DMS79 (cell line): ENCODE results near the gene PPP2R5D.

Source experiments
- DNase-seq: peaks from one replicate; lab custom pipeline; 2025; lab: John Stamatoyannopoulos, UW

The PPP2R5D gene

GRCh38 chr6:42963855-42964605, 20.3 kb upstream of the PPP2R5D start:
- no peak for DNase-seq

GRCh38 chr6:42966571-42966970, 17.8 kb upstream of the PPP2R5D start:
- no peak for DNase-seq

GRCh38 chr6:42967228-42967627, 17.1 kb upstream of the PPP2R5D start:
- no peak for DNase-seq

DNA sequence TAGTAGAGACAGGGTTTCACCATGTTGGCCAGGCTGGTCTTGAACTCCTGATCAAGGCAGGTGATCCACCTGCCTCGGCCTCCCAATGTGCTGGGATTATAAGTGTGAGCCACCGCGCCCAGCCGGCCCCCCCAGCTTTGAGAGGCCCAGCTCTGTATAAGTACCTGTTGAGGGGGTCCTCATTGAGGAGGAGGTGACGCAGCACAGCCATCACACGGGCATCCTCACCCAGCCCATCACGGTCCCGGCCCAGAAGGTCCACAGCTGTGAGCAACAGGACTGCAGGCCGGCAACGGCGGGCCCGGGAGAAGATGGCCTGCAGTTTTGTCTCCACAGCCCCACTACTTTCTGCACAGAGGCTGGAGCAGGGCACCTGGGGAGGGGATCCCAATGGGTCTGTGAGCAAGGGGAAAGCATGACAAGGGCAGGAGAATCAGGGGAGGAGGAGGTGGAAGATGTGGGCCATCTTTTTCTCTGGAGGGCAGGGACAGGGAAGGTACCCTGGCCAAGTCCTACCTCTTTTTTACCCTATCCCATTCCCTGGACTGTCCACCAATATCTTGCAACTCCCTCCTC, 16.2 kb upstream of the PPP2R5D start:
- no peak for DNase-seq

- DNase-seq: no peak
Observed at GRCh38 chr6:42968783-42969182, 15.6 kb upstream of the PPP2R5D start.

GRCh38 chr6:42969431-42969830, 14.9 kb upstream of the PPP2R5D start:
- DNase-seq: no peak

DNA sequence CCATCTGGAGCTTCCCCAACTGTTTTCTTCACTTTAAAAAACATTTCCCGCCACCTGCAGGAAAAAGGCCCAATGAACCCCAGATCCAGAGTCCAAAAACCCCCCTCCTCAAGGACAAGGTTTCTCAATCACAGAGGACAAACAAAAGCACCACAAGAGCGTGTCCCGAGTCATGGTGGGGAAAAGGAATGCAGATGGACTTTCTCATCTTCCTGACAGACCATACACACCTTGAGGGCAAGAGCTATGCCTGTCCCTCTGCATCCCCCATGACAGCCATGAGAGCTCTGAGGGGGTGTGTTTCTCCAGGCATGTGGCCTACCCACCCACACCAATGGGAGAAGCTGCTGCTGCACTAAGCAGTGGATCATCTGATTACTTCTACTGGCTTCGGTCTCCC, 14.4 kb upstream of the PPP2R5D start:
- no peak for DNase-seq

GRCh38 chr6:42970871-42971612, 13.3 kb upstream of the PPP2R5D start:
- no peak for DNase-seq

GRCh38 chr6:42971746-42972327, 12.5 kb upstream of the PPP2R5D start:
- no peak for DNase-seq

DNA sequence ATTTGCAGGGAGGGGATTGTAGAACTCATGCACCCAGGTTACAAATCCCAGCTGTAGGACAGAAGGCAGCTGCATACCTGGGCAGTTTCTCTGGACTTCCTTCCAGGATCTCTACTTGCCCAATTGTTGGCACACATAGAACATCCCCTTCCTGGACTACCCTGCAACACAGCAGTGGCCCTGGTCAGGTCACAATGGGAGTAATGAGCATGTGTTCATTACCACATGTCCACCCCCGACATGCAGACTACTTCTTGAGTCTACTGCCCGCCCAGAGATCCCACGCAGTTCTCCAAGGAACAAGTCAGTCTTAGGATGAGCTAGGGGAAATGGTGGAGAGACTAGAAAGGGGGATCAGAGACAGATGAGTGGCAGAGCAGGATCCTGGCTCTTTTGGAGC, 10.4 kb upstream of the PPP2R5D start:
- no peak for DNase-seq

GRCh38 chr6:42974919-42975505, 9.4 kb upstream of the PPP2R5D start:
- DNase-seq: peak; percentile 68

DNA sequence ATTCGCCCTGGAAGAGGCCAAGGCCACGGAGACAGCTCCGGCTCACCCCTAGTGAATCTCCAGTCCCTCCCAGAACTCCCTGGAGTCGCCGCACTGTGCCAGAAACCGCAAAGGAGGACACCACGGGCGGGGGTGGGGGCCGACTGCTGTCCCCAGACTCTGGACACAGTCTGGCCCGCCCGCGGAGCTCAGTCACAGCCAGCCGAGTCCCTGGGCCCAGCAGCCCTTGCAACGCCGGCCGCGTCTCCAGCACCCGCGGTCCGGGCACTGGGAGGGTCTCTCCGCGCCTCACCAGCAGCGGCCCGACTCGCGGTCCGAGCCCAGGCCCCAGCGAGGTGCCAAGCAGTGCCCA, 5.9 kb upstream of the PPP2R5D start:
- DNase-seq: no peak

GRCh38 chr6:42978839-42979522, 5.4 kb upstream of the PPP2R5D start, which contains the start of gene PEX6:
Gene PEX6, minus strand, starts transcription at chr6:42979181. Its CDS starts 31 bp downstream, at chr6:42979150.
- peak; percentile 87 for DNase-seq

DNA sequence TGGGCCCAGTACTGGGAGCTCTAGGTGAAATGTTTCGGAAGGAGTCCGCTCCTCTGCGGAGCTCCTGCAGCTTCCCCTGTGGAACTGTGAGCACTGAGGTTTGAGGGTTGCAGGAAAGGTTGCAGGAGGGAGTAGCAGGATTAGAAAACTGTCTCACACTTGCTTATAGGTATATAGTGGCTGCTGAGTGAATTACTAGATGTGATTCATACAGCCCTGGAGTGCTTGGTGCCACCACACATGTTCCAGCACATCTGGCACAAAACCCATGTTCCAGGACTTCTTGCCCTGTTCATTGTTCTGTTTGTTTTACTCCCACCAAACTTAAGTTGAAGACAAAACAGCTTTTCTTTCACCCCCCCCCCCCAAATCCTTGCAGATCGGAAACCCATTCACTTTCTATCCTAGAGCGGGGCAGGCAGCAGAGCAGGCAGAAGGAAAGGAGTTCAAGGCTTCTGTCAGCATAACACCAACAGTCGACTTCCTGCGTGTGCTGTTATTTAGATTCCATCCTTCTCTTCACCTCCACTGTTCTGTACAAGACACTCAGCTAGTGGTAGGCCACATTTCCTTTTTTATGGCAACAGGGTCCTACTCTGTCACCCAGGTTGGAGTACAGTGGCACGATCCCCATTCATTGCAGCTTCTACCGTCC, 4.7 kb upstream of the PPP2R5D start:
- no peak for DNase-seq

- no peak for DNase-seq
Observed at GRCh38 chr6:42981836-42982235, 2.5 kb upstream of the PPP2R5D start.

DNA sequence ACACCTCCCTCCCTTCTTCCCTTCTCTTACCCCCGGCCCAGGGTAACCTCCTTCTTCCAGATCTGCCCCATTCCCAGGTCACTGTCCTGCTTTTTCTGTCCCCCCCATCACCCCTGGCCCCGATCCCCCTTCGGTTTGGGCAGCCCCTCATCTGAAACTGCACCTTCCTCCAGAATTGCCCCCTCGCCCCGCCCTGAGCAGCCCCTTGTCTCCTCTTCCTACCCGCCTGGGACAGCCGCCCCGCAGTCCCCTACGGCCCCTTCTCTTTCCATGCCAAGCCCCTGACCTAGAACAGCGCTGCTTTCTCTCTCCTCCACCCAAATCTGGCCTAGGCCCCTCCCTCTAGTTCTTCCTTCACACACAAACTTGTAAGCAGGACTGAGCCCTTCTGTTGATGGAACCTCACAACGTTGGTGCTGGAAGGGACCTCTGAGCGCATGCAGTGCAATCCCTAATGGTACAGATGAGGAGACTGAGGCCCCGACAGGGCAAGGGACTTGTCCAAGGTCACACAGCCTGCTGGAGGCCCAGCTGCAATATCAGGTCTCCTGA, 630 bp downstream of the PPP2R5D start:
- DNase-seq: no peak

GRCh38 chr6:42987533-42988451, 3.4 kb downstream of the PPP2R5D start:
- DNase-seq: no peak

DNA sequence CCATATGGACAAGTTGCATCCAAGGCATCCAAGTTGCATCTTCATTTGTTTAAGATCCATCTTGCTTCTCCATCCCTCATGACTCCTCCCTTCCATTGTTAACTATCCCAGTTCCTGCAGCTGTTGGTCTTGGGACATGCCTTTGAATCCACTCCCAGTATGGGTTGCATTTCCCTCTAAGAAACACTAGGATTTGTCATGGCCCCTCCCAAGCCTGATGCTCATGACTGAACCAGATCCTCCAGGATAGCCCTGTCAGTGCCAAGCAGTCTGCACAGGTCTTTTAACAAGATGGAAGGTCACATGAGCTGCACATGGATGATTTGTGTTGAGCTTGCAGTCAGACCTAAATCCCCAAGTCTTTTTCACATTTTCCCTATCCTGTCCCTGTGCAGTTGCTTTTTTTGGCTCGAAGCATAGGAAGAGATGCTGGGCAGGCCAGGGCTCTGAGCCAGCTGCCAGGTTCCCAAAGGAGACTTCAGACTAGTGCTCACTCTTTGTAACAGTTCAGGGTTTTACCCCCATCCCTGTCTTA, 4.2 kb downstream of the PPP2R5D start:
- no peak for DNase-seq

- DNase-seq: no peak
Observed at GRCh38 chr6:42989923-42990322, 5.6 kb downstream of the PPP2R5D start.

GRCh38 chr6:42993445-42993844, 9.1 kb downstream of the PPP2R5D start:
- DNase-seq: no peak
